Measurements from ENCODE around the gene MRPS22.

- TF ChIP-seq, protein P1, sequence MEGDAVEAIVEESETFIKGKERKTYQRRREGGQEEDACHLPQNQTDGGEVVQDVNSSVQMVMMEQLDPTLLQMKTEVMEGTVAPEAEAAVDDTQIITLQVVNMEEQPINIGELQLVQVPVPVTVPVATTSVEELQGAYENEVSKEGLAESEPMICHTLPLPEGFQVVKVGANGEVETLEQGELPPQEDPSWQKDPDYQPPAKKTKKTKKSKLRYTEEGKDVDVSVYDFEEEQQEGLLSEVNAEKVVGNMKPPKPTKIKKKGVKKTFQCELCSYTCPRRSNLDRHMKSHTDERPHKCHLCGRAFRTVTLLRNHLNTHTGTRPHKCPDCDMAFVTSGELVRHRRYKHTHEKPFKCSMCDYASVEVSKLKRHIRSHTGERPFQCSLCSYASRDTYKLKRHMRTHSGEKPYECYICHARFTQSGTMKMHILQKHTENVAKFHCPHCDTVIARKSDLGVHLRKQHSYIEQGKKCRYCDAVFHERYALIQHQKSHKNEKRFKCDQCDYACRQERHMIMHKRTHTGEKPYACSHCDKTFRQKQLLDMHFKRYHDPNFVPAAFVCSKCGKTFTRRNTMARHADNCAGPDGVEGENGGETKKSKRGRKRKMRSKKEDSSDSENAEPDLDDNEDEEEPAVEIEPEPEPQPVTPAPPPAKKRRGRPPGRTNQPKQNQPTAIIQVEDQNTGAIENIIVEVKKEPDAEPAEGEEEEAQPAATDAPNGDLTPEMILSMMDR (conservative IDR thresholded peaks at IDR 0.05; ENCODE audit: low read length): no peak
- no peak for TF ChIP-seq EZH2phosphoT487 (IDR thresholded peaks at IDR 0.05; ENCODE audit: borderline replicate concordance)
These were observed 29.9 kb upstream of the MRPS22 start for GRCh38 chr3:139313921-139314320.

All from Loucy (cell line).